Astrocyte (in vitro differentiated cells and primary cell): ENCODE results near the gene SETMAR. TPM values are rescaled to one million over a fixed set of nuclear protein-coding genes. Genes with fewer than 3 reads are reported as not detected.

Experiments used
- DNase-seq: peaks from one replicate; pipeline ENCODE4 v3.0.0-alpha.2; 2010; ENCODE audit warnings: low read depth
- FAIRE-seq: peaks from 2 replicates; lab custom pipeline; 2011; peaks lifted over from hg19 to GRCh38; lab: Jason Lieb, UNC
- H2AFZ ChIP-seq: 2 replicates; pipeline ENCODE4 v1.6.0; 2012; ENCODE audit warnings: low read depth, low read length, inconsistent platforms
- H3K27ac ChIP-seq: 2 replicates; pipeline ENCODE4 v1.5.1; 2011; ENCODE audit warnings: low read depth, low read length, inconsistent platforms
- H3K27me3 ChIP-seq: 2 replicates; pipeline ENCODE4 v1.6.0; 2011; ENCODE audit warnings: low read length, inconsistent platforms; ENCODE audit not compliant: insufficient read depth
- H3K36me3 ChIP-seq: 2 replicates; pipeline ENCODE4 v1.5.1; 2011; ENCODE audit warnings: low read length, inconsistent platforms; ENCODE audit not compliant: insufficient read depth
- H3K4me1 ChIP-seq: 2 replicates; pipeline ENCODE4 v1.5.1; 2011; ENCODE audit warnings: low read length, inconsistent platforms; ENCODE audit not compliant: insufficient read depth
- H3K4me2 ChIP-seq: 2 replicates; pipeline ENCODE4 v1.6.0; 2012; ENCODE audit warnings: low read length, inconsistent platforms
- H3K4me3 ChIP-seq: 2 replicates; pipeline ENCODE4 v1.5.1; 2011; ENCODE audit warnings: low read depth, mild to moderate bottlenecking, low read length, inconsistent platforms; ENCODE audit not compliant: insufficient read depth
- H3K79me2 ChIP-seq: 2 replicates; pipeline ENCODE4 v1.6.0; 2012; ENCODE audit warnings: mild to moderate bottlenecking, low read length, inconsistent platforms; ENCODE audit not compliant: insufficient read depth
- H3K9ac ChIP-seq: 2 replicates; pipeline ENCODE4 v1.6.0; 2012; ENCODE audit warnings: mild to moderate bottlenecking, low read length, inconsistent platforms
- H3K9me3 ChIP-seq: 2 replicates; pipeline ENCODE4 v1.5.1; 2012; ENCODE audit warnings: low read depth, mild to moderate bottlenecking, low read length, inconsistent platforms; ENCODE audit not compliant: insufficient read depth
- H4K20me1 ChIP-seq: 2 replicates; pipeline ENCODE4 v1.6.0; 2012; ENCODE audit warnings: low read length, inconsistent platforms; ENCODE audit not compliant: insufficient read depth
- H3K27ac Mint-ChIP-seq: one replicate; pipeline ENCODE4 v1.8.0; 2021; ENCODE audit warnings: mild to moderate bottlenecking, mixed read lengths; ENCODE audit not compliant: unreplicated experiment
- H3K27me3 Mint-ChIP-seq: one replicate; pipeline ENCODE4 v1.8.0; 2021; ENCODE audit warnings: low read depth, mixed read lengths; ENCODE audit not compliant: unreplicated experiment
- H3K36me3 Mint-ChIP-seq: one replicate; pipeline ENCODE4 v1.8.0; 2021; ENCODE audit warnings: low read depth, mixed read lengths; ENCODE audit not compliant: unreplicated experiment
- H3K4me1 Mint-ChIP-seq: one replicate; pipeline ENCODE4 v1.8.0; 2021; ENCODE audit warnings: low read depth, mixed read lengths; ENCODE audit not compliant: unreplicated experiment
- H3K4me3 Mint-ChIP-seq: one replicate; pipeline ENCODE4 v1.8.0; 2021; ENCODE audit warnings: mild to moderate bottlenecking, moderate library complexity, mixed read lengths; ENCODE audit not compliant: unreplicated experiment
- H3K9me3 Mint-ChIP-seq: one replicate; pipeline ENCODE4 v1.8.0; 2021; ENCODE audit warnings: mild to moderate bottlenecking, mixed read lengths; ENCODE audit not compliant: unreplicated experiment
- CTCF ChIP-seq: IDR thresholded peaks from 2 replicates; pipeline ENCODE4 v1.5.1; 2011; ENCODE audit warnings: low read depth, mild to moderate bottlenecking, inconsistent platforms, low read length, moderate library complexity; ENCODE audit not compliant: insufficient read depth
- EZH2 ChIP-seq: IDR thresholded peaks from 2 replicates; pipeline ENCODE4 v1.6.1; 2012; ENCODE audit warnings: mild to moderate bottlenecking, low read length, inconsistent platforms; ENCODE audit not compliant: insufficient read depth
- total RNA-seq: library from RNA; stranded (reverse); gene quantifications from 2 replicates; pipeline ENCODE4 v1.2.1, GENCODE V29; 2021

Gene SETMAR
- total RNA-seq, 1 donor from 2014 or later: 10.9 TPM

DNA sequence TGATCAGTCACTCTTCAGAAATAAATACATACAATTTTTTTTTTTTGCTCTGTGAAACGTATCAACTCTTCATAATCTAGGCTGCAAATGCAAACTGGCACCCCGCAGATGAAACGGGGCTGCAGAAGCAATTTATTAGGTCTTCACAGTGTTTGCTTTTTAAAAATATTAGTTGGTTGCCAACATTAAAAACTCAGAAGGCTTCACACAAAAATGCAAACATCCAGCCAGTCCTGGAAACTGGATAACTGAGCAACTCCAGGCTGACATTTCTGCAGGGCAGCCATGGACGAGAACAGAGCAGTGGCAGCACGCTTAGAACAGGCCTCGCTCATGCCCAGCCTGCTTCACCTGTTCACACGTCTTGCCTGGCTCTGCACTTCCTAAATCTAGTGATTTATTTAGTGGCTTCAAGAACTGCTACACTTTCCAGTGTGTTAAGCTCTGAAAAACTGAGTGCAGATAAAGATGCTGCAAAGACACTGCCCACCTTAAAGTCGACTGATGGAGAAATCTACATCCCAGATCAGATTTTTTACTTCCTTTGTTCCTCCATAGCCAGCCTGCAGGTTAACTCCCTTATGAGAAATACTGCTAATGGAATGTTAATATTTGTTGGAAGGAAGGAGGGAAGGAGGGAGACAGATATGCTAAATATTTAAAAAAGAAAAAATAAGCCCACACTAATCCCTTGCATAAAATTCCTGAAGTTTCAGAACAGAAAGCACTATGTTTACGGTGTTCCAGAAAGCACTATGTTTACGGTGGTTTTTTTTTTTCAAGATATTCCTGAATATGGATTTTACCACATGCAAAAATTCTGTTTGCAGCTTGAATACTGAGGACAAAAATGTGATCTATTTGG, 53.6 kb downstream of the SETMAR start:
- H3K9me3 Mint-ChIP-seq: no peaks in the 10 kb centered on the region
- Histone ChIP-seq H3K4me1 (peaks cover 3% of the 10 kb centered on the region), H4K20me1 (no peaks in the 10 kb centered on the region), H3K4me3 (no peak overlapping the region), H3K27ac (no peak overlapping the region), H3K79me2 (no peaks in the 10 kb centered on the region), H3K4me2 (no peak overlapping the region), H3K36me3 (no peaks in the 10 kb centered on the region), H3K9me3 (no peaks in the 10 kb centered on the region), H3K27me3 (no peaks in the 10 kb centered on the region), H2AFZ (no peak overlapping the region), H3K9ac (no peak overlapping the region)
- TF ChIP-seq EZH2: no peak
- TF ChIP-seq CTCF: no peak
- H3K4me1 Mint-ChIP-seq: peaks cover 2% of the 10 kb centered on the region
- FAIRE-seq: no peak
- H3K4me3 Mint-ChIP-seq: no peak overlapping the region
- H3K36me3 Mint-ChIP-seq: peaks cover 4% of the 10 kb centered on the region
- H3K27me3 Mint-ChIP-seq: no peaks in the 10 kb centered on the region
- DNase-seq: no peak
- no peak overlapping the region for H3K27ac Mint-ChIP-seq

- Histone ChIP-seq H4K20me1 (no peaks in the 10 kb centered on the region), H3K4me3 (no peak overlapping the region), H3K9ac (no peak overlapping the region), H3K4me2 (no peak overlapping the region), H3K4me1 (no peaks in the 10 kb centered on the region), H3K9me3 (no peaks in the 10 kb centered on the region), H2AFZ (no peak overlapping the region), H3K27ac (no peak overlapping the region), H3K79me2 (no peaks in the 10 kb centered on the region), H3K27me3 (no peaks in the 10 kb centered on the region), H3K36me3 (no peaks in the 10 kb centered on the region)
- TF ChIP-seq EZH2: no peak
- H3K27me3 Mint-ChIP-seq: no peaks in the 10 kb centered on the region
- DNase-seq: no peak
- FAIRE-seq: no peak
- peaks cover 4% of the 10 kb centered on the region for H3K36me3 Mint-ChIP-seq
- H3K27ac Mint-ChIP-seq: no peak overlapping the region
- H3K4me3 Mint-ChIP-seq: no peak overlapping the region
- no peaks in the 10 kb centered on the region for H3K9me3 Mint-ChIP-seq
- H3K4me1 Mint-ChIP-seq: no peaks in the 10 kb centered on the region
These were observed 55.1 kb downstream of the SETMAR start for GRCh38 chr3:4358273-4358672.

GRCh38 chr3:4359805-4360502, 56.8 kb downstream of the SETMAR start:
- no peak for TF ChIP-seq EZH2
- no peak for TF ChIP-seq CTCF
- Histone ChIP-seq H3K4me3 (no peak overlapping the region), H3K36me3 (no peaks in the 10 kb centered on the region), H3K4me2 (no peak overlapping the region), H3K9ac (no peak overlapping the region), H2AFZ (no peak overlapping the region), H3K79me2 (no peaks in the 10 kb centered on the region), H3K9me3 (no peaks in the 10 kb centered on the region), H3K27me3 (no peaks in the 10 kb centered on the region), H3K4me1 (no peaks in the 10 kb centered on the region), H4K20me1 (no peaks in the 10 kb centered on the region), H3K27ac (no peak overlapping the region)
- H3K9me3 Mint-ChIP-seq: no peaks in the 10 kb centered on the region
- DNase-seq: no peak
- H3K27me3 Mint-ChIP-seq: no peaks in the 10 kb centered on the region
- H3K4me1 Mint-ChIP-seq: no peaks in the 10 kb centered on the region
- no peak overlapping the region for H3K4me3 Mint-ChIP-seq
- no peak for FAIRE-seq
- no peak overlapping the region for H3K27ac Mint-ChIP-seq
- peaks cover 4% of the 10 kb centered on the region for H3K36me3 Mint-ChIP-seq
